ENCODE measurements around the gene ADAM12.

ADAM12 gene

GRCh38 chr10:126387931-126388911 lies at the start of gene ADAM12:
Gene ADAM12 (minus strand): TSS chr10:126388477. CDS start chr10:126388145, 332 bp downstream.
- DNase-seq, result no peak

- no peak for DNase-seq
These were observed 49.5 kb upstream of the ADAM12 start for GRCh38 chr10:126437635-126438406.

DNA sequence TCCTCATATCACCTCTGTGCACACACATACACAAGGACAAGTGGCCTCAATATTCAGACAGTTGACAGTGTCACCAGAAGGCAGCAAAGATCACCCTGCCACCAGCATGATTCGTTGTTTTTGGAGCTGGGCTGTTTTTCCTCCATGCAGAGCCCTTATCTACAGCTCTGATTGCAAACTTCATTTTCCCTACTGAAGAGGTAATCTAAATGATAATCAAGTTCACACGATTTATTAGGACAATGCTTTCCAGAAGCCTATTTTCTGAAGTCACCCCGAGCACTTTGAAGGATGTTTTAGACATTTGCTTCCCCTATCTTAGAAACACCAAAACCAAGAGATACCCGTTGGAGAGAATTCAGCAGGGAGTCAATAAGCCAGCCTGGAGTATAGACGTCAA lies 46.0 kb upstream of the ADAM12 start:
- DNase-seq, result no peak

DNA sequence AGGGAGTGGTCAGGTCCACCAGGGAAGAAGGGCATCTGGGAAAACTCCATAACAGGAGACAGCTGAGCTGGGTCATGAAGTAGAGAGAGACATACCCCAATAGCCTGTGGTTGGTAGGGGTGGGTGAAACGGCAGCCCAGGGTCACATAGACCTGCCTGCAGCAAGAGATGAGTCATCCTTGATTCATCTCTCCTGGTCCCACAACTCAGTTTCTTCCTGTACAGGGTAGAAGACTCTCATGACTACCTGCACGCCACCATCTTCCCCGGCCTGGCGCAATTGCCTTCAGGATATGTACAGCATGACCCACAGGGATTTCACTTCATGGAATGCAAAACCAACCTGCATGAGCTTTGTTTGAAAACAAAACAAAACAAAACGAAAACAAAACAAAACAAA lies 45.1 kb upstream of the ADAM12 start:
- DNase-seq, result no peak

GRCh38 chr10:126432507-126432906 lies 44.2 kb upstream of the ADAM12 start:
- no peak for DNase-seq

GRCh38 chr10:126431816-126432215 lies 43.5 kb upstream of the ADAM12 start:
- no peak for DNase-seq

GRCh38 chr10:126430512-126430911 lies 42.2 kb upstream of the ADAM12 start:
- DNase-seq, result no peak

- DNase-seq, result no peak
These were observed 41.0 kb upstream of the ADAM12 start for GRCh38 chr10:126429275-126429674.

DNA sequence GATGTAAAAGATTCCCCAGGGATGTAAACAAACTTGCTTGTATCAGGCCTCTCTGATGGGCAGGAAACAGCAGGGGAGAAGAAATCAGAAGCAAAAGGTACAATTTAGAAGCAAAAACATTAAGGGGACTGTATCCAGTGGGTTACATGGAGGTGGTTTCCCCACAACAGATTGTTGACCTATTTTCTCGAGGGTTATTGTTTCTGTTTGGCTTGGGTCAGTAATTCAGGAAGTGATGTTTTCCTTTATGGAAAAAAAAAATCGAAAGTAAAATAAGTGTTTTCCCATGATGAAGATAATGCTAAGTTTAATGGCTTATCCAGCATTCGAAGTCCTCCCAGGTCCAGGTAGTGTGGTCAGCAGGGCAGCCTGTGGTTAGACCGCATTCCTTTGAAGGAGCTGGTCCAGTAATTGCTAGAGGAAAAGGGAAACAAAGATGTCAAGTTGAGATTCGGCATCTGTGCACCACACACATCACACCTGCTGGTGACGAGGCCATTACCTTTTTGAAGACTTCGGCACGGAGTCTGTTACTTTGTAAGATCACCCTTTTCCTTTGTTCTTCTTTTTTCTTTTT lies 37.3 kb upstream of the ADAM12 start:
- no peak for DNase-seq

- no peak for DNase-seq
These were observed 36.8 kb upstream of the ADAM12 start for GRCh38 chr10:126425032-126425431.

DNA sequence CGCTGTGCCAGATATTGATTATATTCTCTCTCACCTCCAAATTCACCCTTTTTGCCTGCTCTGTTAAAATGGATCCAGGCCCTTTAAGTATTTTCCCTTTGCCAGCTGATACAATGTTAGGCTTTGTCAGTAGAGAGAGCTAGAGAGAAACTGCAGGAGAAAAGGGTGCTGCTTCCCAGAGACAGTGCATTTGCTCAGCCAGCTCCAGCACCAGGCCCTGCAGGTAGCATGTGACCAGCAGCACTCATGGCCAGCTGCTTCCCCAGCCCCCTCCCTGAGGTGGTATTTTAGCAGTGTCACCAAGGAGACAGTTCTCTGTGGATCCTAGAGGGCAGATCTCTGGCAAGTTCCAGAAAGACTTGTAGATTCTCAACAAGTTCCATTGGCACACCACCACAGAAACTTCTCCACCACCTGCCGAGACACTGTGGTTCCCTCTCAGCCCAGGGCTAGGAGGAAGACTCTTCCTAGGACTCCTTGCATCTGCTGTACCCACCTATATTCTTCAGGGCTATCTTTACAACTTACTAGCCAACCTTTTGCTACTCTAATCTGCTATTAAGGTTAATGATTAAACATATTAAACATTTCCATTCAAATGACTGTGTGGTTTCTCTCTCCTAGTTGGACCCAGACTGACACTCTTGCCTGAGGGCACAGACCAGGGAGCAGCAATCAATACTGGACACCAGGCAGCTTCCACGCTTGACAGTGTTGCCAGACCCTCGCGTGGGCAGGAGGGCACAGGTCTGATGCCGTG lies 35.6 kb upstream of the ADAM12 start:
- DNase-seq, result no peak

GRCh38 chr10:126422567-126422966 lies 34.3 kb upstream of the ADAM12 start:
- no peak for DNase-seq

DNA sequence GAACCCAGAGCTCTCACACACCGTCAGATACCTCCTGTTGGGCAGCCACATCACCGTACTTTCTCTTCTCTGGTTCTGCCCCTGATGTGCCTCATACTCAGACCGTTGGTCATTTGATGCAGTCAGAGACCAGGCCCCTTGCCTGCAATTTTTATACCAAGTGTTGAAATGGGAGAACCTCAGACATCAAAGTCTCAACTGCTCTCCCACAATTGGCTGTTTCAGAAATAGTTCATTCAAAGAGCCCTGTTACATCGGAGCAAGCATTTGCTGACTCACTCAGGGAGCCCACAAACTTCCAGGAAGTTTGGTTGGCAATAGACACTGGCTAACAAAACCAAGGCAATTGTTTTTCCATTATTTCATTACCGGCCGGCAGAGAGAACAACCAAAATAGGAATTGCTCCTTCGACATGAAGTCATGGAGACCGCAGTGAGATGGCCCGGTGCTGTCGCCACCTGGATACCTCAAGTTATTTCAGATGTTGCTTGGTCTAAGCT lies 33.5 kb upstream of the ADAM12 start:
- no peak for DNase-seq

DNA sequence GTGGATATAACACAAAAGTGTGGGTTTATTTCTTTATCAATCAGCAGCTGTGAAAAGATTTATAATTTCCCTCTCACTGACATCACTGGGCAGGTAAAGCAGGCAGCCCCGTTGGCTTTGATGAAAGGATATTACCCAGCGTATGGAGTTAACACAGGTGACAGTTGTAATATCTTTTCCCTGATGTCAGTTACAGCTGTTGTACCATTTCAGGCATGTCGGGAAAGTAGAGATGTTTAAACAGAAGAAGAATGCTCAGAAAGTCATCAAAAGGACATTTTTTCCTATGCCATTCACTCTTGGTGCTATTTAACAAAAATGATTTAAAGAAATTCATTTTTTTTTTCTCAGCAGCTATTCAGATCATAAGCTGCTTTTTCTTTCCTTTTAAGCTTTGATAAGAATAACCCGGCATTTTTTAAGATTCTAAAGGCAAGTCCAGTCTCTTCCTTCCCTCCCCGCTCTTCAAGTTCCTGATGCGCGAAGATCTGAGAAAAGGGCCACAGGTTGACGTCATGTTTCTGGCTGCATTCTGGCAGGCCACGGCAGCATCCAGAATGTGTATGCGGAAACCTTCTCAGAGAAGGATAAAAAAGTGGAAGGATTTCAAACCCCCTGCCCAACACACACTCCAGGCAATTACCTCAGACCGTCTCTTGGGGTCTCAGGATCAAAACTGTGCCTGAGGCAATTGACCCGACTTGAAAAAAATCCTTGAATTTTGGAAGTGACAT lies 32.5 kb upstream of the ADAM12 start:
- no peak for DNase-seq

- DNase-seq, result no peak
These were observed 29.0 kb upstream of the ADAM12 start for GRCh38 chr10:126417220-126417825.

- DNase-seq, result no peak
These were observed 21.5 kb upstream of the ADAM12 start for GRCh38 chr10:126409821-126410220.

- DNase-seq, result no peak
These were observed 20.8 kb upstream of the ADAM12 start for GRCh38 chr10:126408953-126409641.

DNA sequence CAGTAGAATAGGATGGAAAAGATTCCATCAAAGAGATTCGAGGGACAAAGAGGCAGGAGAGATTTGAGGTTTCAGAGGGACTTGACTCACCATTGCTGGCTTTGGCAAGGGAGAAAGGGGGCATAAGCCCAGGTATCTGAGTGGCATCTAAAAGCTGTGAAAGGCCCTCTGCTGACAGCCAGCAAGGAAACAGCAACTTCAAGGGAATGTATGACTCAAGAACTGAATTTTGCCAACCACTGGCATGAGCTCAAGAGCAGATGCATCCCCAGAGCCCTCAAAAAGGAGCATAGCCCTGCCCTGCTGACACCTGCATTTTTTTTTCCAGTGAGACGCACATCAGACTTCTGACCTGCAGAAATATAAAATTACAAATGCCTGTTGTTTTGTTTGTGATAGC lies 19.6 kb upstream of the ADAM12 start:
- DNase-seq, result no peak

- no peak for DNase-seq
These were observed 17.0 kb upstream of the ADAM12 start for GRCh38 chr10:126405239-126405775.

Data from DMS79 (cell line).